ENCODE data around the gene PPP1R9A. TPM values are rescaled to one million over a fixed set of nuclear protein-coding genes. Genes with fewer than 3 reads are reported as not detected.

The PPP1R9A gene
- total and polyA plus RNA-seq, 7 donors, result 1.8 to 51.3 (median 43.5) TPM

GRCh38 chr7:95066737-95067530 lies 159.5 kb downstream of the PPP1R9A start:
- DNase-seq, result no peak
- 66 to 72% methylated on average over 6 of the region's 6 CpGs for WGBS, 2 donors
- TF ChIP-seq, protein P1, sequence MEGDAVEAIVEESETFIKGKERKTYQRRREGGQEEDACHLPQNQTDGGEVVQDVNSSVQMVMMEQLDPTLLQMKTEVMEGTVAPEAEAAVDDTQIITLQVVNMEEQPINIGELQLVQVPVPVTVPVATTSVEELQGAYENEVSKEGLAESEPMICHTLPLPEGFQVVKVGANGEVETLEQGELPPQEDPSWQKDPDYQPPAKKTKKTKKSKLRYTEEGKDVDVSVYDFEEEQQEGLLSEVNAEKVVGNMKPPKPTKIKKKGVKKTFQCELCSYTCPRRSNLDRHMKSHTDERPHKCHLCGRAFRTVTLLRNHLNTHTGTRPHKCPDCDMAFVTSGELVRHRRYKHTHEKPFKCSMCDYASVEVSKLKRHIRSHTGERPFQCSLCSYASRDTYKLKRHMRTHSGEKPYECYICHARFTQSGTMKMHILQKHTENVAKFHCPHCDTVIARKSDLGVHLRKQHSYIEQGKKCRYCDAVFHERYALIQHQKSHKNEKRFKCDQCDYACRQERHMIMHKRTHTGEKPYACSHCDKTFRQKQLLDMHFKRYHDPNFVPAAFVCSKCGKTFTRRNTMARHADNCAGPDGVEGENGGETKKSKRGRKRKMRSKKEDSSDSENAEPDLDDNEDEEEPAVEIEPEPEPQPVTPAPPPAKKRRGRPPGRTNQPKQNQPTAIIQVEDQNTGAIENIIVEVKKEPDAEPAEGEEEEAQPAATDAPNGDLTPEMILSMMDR (IDR thresholded peaks at IDR 0.05), result no peak
- H3K9me3 ChIP-seq, result no peaks in the 10 kb centered on the region
- H3K4me1 ChIP-seq, result peaks cover 0 to 19% (median 10%) of the 10 kb centered on the region in 4 donors
- peak overlapping the region in 3 of 4 donors; percentile 18 to 60 (median 45) for H3K27ac ChIP-seq
- no peak overlapping the region for H3K4me3 ChIP-seq
- intact Hi-C loops (cut with DNase I), result no loop called here
- no peaks in the 10 kb centered on the region for H3K27me3 ChIP-seq
- H3K36me3 ChIP-seq, result no peaks in the 10 kb centered on the region

- 75 to 76% methylated on average over 4 of the region's 4 CpGs for WGBS, 2 donors
- Histone ChIP-seq H3K36me3 (no peaks in the 10 kb centered on the region), H3K9me3 (no peaks in the 10 kb centered on the region), H3K27ac (no peak overlapping the region), H3K4me1 (peaks cover 0 to 37% (median 7%) of the 10 kb centered on the region in 4 donors), H3K27me3 (no peaks in the 10 kb centered on the region), H3K4me3 (no peak overlapping the region)
- TF ChIP-seq POLR2A (IDR thresholded peaks at IDR 0.05), result no peak
- TF ChIP-seq EP300 (IDR thresholded peaks at IDR 0.05), result no peak
- no peak for TF ChIP-seq POLR2AphosphoS5 (IDR thresholded peaks at IDR 0.05)
- TF ChIP-seq, protein P1 (IDR thresholded peaks at IDR 0.05), result no peak
- DNase-seq, result no peak
- intact Hi-C loops (cut with DNase I), result no loop called here
These were observed 181.3 kb downstream of the PPP1R9A start for GRCh38 chr7:95088536-95089215.

DNA sequence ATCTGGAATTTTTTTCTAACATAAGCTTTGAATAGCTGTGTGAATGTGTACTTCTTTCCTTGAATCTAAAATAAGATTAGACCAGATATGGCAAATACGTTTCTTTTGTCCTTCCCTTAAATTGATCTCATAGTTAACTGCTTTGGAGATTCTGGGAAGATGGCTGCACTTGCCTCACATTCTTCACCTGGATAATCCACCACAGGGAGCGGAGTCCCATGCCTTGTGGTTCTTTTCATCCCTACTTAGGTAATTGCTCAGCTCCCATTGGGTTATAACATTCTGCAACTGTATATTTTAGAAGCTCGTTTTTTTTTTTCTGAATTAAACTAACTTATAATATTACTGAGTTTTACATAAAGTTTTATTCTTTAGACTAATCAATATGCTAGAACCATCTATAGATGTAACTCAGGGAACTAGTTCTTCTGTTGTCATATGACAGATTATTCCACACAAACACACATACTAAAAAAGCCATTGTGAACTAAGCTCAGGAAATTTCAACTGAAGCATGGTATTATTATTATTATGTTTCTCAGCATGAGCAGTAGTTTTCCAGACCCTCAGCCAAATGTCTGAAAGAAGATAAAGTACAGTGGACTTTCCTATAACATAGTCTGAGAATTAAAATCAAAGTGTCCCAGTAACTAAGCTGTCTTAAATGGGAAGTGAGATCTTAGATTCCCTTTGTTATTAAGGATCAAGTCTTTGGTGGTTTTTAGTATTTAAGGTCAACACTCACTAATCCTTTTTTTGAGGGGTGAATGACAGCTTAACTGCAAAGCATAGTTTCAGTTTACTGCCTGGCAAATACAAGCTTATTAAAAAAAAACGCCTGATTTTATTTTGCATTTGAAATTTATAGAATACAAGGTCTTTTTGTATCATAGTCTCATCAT lies 182.3 kb downstream of the PPP1R9A start:
- H3K9me3 ChIP-seq, result no peaks in the 10 kb centered on the region

DNA sequence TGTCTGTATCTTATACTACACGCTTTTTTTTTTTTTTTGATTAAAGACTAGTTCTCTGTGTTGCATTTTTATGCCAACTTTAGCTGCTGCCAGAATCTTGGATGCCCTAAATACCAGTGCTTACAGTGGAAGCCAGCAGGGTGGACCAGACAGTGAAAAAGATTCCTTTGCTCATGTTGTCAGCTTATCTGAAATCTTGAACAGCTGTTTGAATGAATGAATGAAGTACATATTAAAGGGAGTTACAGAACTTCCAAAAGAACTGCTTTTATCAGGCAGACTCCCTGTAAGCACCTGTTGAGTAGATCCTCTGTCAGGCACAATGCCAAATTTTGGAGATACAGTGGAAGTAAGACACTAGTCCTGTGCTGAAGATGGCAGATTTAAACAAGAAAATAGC lies 184.9 kb downstream of the PPP1R9A start:
- intact Hi-C loops (cut with DNase I), result loop anchor here (10.0 kb wide), 1 partner anchor 188 kb away; the partner anchor contains the start of gene PPP1R9A
- Histone ChIP-seq H3K4me1 (peaks cover 0 to 45% (median 10%) of the 10 kb centered on the region in 4 donors), H3K4me3 (no peak overlapping the region), H3K9me3 (no peaks in the 10 kb centered on the region), H3K36me3 (no peaks in the 10 kb centered on the region), H3K27me3 (no peaks in the 10 kb centered on the region), H3K27ac (peak overlapping the region in 1 of 4 donors; percentile 5)
- TF ChIP-seq POLR2AphosphoS5 (IDR thresholded peaks at IDR 0.05) (no peak), POLR2A (IDR thresholded peaks at IDR 0.05) (no peak)
- no peak for DNase-seq
- 85 to 96% methylated on average over 1 of the region's 1 CpG for WGBS, 2 donors

More for the DNA sequence above, 182.3 kb downstream of the PPP1R9A start:
- WGBS, 2 donors, result 82% methylated on average over 4 of the region's 4 CpGs
- DNase-seq, result no peak
- Histone ChIP-seq H3K27ac (no peak overlapping the region), H3K4me3 (no peak overlapping the region), H3K27me3 (no peaks in the 10 kb centered on the region), H3K36me3 (no peaks in the 10 kb centered on the region), H3K4me1 (peaks cover 0 to 37% (median 7%) of the 10 kb centered on the region in 4 donors)
- TF ChIP-seq, protein P1 (IDR thresholded peaks at IDR 0.05), result no peak
- no peak for TF ChIP-seq EP300 (IDR thresholded peaks at IDR 0.05)
- TF ChIP-seq POLR2AphosphoS5 (IDR thresholded peaks at IDR 0.05), result no peak
- no peak for TF ChIP-seq POLR2A (IDR thresholded peaks at IDR 0.05)
- intact Hi-C loops (cut with DNase I), result loop anchor here (10.0 kb wide), 1 partner anchor 185 kb away; the partner anchor contains the start of gene PPP1R9A

Measured in sigmoid colon (tissue), 7 donors.